Panc1 (cell line): Measurements from ENCODE around the gene SLC6A20. TPM values are rescaled to one million over a fixed set of nuclear protein-coding genes. Genes with fewer than 3 reads are reported as not detected.

Source experiments
- ATAC-seq: fragments of 200-7000 bp; cut with Tn5 transposase; 2 replicates; pipeline ENCODE4 v1.9.1; 2020; ENCODE audit warnings: mild to moderate bottlenecking, moderate library complexity
- Bru-seq: library from RNA; stranded (reverse); fragments of 400-500 nt; gene quantifications from one replicate; lab custom pipeline; 2021; lab: Mats Ljungman, UMichigan
- BruChase-seq, 2 experiments: library from RNA; stranded (reverse); fragments of 400-500 nt; gene quantifications; one replicate each; lab custom pipeline; 2021; lab: Mats Ljungman, UMichigan
- BruUV-seq: library from RNA; stranded (reverse); fragments of 400-500 nt; replicated peaks from 2 replicates; lab custom pipeline; 2021; lab: Mats Ljungman, UMichigan
- CTCF ChIA-PET: fragments of 300-600 bp; sonication (Branson Sonifier 250); formaldehyde crosslinking; loops from one replicate; lab custom pipeline; 2022; ENCODE audit warnings: antibody characterized with exemption; lab: Charles Lee
- POLR2A ChIA-PET: fragments of 300-600 bp; sonication (Branson Sonifier 250); formaldehyde crosslinking; loops from one replicate; lab custom pipeline; 2022; ENCODE audit warnings: antibody characterized with exemption; lab: Charles Lee
- DNase-seq: peaks from one replicate; pipeline ENCODE4 v3.0.0-alpha.2; 2010; ENCODE audit warnings: low read depth, low spot score
- H3K27ac ChIP-seq: 2 replicates; pipeline ENCODE4 v1.5.1; 2011; ENCODE audit warnings: mild to moderate bottlenecking, low read length, inconsistent platforms
- H3K27me3 ChIP-seq: fragments of 200-500 bp; sonication (Bioruptor generic); 2 replicates; pipeline ENCODE4 v1.6.0; 2014; ENCODE audit warnings: low read length, inconsistent platforms; ENCODE audit not compliant: control insufficient read depth, insufficient read depth
- H3K36me3 ChIP-seq: fragments of 200-500 bp; sonication (Bioruptor generic); 2 replicates; pipeline ENCODE4 v1.5.1; 2014; ENCODE audit warnings: inconsistent platforms, mild to moderate bottlenecking, low read length, moderate library complexity; ENCODE audit not compliant: control insufficient read depth, insufficient read depth
- H3K4me1 ChIP-seq: 2 replicates; pipeline ENCODE4 v1.5.1; 2011; ENCODE audit warnings: inconsistent platforms, mild to moderate bottlenecking, low read length, moderate library complexity; ENCODE audit not compliant: control insufficient read depth, insufficient read depth
- H3K4me3 ChIP-seq, 2 experiments: 2 replicates each; pipeline ENCODE4 v1.5.1; 2011 to 2012; ENCODE audit warnings: low read depth in 2 of 2, low read length in 2 of 2, mild to moderate bottlenecking in 2 of 2, inconsistent platforms in 1 of 2, moderate library complexity in 1 of 2
- H3K9me3 ChIP-seq: fragments of 200-500 bp; sonication (Bioruptor generic); 2 replicates; pipeline ENCODE4 v1.5.1; 2014; ENCODE audit warnings: low read depth, mild to moderate bottlenecking, inconsistent platforms, low read length, moderate library complexity; ENCODE audit not compliant: control insufficient read depth, insufficient read depth
- POLR2AphosphoS5 ChIP-seq: IDR thresholded peaks from 2 replicates; pipeline ENCODE4 v1.6.1; 2012; ENCODE audit warnings: mild to moderate bottlenecking, low read depth, low read length, moderate library complexity
- TCF7L2 ChIP-seq: IDR thresholded peaks from 2 replicates; pipeline ENCODE4 v1.6.1; 2011; ENCODE audit warnings: mild to moderate bottlenecking, low read depth, low read length, inconsistent platforms
- in situ Hi-C: cut with HindIII; loops from 2 replicates; pipeline ENCODE4 v1.10.0; 2016; ENCODE audit warnings: low sequenced_read_pairs, low pct_unique_long_range_greater_than_20kb
- intact Hi-C: fragments of 100-400 bp; cut with micrococcal nuclease; formaldehyde crosslinking; loops from one replicate; pipeline ENCODE4 v1.10.0; 2022; ENCODE audit not compliant: unreplicated experiment
- long read RNA-seq: library from polyadenylated mRNA; unstranded; transcript quantifications from one replicate; pipeline ENCODE4 v2.0.0, GENCODE V29; 2021; ENCODE audit not compliant: unreplicated experiment
- polyA plus RNA-seq: library from polyadenylated mRNA; unstranded; fragments of >200 nt; gene quantifications from one replicate; pipeline ENCODE4 v1.2.1, GENCODE V29; 2012; ENCODE audit warnings: missing spikeins; ENCODE audit not compliant: insufficient read length
- total RNA-seq: library from RNA; stranded (reverse); gene quantifications from one replicate; pipeline ENCODE4 v1.2.1, GENCODE V29; 2021; ENCODE audit not compliant: unreplicated experiment
- TF ChIP-seq, protein P1 (sequence below), 2 experiments: IDR thresholded peaks; 2 replicates each; pipeline ENCODE4 v1.6.1; 2011 to 2012; ENCODE audit warnings: low read depth in 2 of 2, control low read depth in 1 of 2, low read length in 1 of 2, mild to moderate bottlenecking in 1 of 2, moderate library complexity in 1 of 2; ENCODE audit not compliant: insufficient read depth in 1 of 2
- TF ChIP-seq, protein P2 (sequence below): fragments of 450-650 bp; IDR thresholded peaks from 2 replicates; pipeline ENCODE4 v1.5.1; 2017; ENCODE audit warnings: mild to moderate bottlenecking

The SLC6A20 gene
- 0.28 TPM for total RNA-seq
- polyA plus RNA-seq, result 0.22 TPM
- Bru-seq, nascent RNA, result percentile 16 among the genes with signal in this experiment
- BruChase-seq, experiment 1, labeled RNA remaining after a 2-hour chase, result percentile 13 among the genes with signal in this experiment
- BruChase-seq, experiment 2, labeled RNA remaining after a 6-hour chase, result percentile 20 among the genes with signal in this experiment
- long read RNA-seq, partial matches to known transcripts, result 1 of 1 reads
- long read RNA-seq, other reads (novel, unspliced or antisense), result 0 of 1 reads

GRCh38 chr3:45795882-45796765 is at the start of gene SLC6A20:
TSS of gene SLC6A20 (minus strand) at chr3:45796536. CDS start at chr3:45796419, 117 bp downstream.
- ATAC-seq (peak; percentile 60), DNase-seq (no peak)
- H3K36me3 ChIP-seq, result no peaks in the 10 kb centered on the region
- POLR2A ChIA-PET, result no interaction called here
- no TSS peak for BruUV-seq
- in situ Hi-C loops, result no loop called here
- intact Hi-C loops, result no loop called here
- peaks cover 7% of the 10 kb centered on the region; the same call in 1 of the 2 replicates for H3K4me1 ChIP-seq
- no peak for TF ChIP-seq TCF7L2
- TF ChIP-seq, protein P1, sequence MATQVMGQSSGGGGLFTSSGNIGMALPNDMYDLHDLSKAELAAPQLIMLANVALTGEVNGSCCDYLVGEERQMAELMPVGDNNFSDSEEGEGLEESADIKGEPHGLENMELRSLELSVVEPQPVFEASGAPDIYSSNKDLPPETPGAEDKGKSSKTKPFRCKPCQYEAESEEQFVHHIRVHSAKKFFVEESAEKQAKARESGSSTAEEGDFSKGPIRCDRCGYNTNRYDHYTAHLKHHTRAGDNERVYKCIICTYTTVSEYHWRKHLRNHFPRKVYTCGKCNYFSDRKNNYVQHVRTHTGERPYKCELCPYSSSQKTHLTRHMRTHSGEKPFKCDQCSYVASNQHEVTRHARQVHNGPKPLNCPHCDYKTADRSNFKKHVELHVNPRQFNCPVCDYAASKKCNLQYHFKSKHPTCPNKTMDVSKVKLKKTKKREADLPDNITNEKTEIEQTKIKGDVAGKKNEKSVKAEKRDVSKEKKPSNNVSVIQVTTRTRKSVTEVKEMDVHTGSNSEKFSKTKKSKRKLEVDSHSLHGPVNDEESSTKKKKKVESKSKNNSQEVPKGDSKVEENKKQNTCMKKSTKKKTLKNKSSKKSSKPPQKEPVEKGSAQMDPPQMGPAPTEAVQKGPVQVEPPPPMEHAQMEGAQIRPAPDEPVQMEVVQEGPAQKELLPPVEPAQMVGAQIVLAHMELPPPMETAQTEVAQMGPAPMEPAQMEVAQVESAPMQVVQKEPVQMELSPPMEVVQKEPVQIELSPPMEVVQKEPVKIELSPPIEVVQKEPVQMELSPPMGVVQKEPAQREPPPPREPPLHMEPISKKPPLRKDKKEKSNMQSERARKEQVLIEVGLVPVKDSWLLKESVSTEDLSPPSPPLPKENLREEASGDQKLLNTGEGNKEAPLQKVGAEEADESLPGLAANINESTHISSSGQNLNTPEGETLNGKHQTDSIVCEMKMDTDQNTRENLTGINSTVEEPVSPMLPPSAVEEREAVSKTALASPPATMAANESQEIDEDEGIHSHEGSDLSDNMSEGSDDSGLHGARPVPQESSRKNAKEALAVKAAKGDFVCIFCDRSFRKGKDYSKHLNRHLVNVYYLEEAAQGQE (IDR thresholded peaks at IDR 0.05; ENCODE audit: insufficient read depth in 1 of 2, low read depth in 2 of 2, low read length in 1 of 2), result no peak
- no peaks in the 10 kb centered on the region for H3K9me3 ChIP-seq
- peak within 1 kb of the TSS; percentile 39 for H3K4me3 ChIP-seq
- H3K27me3 ChIP-seq, result peaks cover 20% of the 10 kb centered on the region
- CTCF ChIA-PET, result no interaction called here
- no peak within 1 kb of the TSS for H3K27ac ChIP-seq

DNA sequence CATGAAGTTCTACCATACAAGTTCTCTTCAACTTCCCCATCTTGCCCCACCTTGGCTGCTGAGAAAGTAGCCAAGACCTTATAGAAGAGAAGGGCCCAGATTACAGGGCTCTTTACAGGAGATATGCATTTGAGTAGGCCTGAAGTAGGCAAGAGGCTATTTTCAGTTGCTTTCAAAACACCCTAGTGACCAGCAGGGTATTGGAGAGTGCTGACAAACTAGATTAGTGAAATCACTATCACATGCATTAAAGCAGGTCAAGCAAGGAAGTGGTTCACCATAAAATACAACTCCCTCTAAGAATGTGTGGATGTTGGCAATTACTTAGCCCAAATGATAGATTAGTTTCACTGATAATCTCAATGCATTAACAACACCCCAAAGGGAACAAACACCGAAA is 48.3 kb upstream of the SLC6A20 start:
- Histone ChIP-seq H3K4me3 (no peak overlapping the region), H3K4me1 (no peaks in the 10 kb centered on the region), H3K27me3 (peaks cover 9% of the 10 kb centered on the region), H3K36me3 (no peaks in the 10 kb centered on the region; the same call in 1 of the 2 replicates), H3K27ac (no peak overlapping the region), H3K9me3 (no peaks in the 10 kb centered on the region)
- DNase-seq (no peak), ATAC-seq (no peak)
- in situ Hi-C loops, result no loop called here
- no TSS peak for BruUV-seq
- ChIA-PET CTCF (no interaction called here), POLR2A (no interaction called here)
- TF ChIP-seq, protein P2, sequence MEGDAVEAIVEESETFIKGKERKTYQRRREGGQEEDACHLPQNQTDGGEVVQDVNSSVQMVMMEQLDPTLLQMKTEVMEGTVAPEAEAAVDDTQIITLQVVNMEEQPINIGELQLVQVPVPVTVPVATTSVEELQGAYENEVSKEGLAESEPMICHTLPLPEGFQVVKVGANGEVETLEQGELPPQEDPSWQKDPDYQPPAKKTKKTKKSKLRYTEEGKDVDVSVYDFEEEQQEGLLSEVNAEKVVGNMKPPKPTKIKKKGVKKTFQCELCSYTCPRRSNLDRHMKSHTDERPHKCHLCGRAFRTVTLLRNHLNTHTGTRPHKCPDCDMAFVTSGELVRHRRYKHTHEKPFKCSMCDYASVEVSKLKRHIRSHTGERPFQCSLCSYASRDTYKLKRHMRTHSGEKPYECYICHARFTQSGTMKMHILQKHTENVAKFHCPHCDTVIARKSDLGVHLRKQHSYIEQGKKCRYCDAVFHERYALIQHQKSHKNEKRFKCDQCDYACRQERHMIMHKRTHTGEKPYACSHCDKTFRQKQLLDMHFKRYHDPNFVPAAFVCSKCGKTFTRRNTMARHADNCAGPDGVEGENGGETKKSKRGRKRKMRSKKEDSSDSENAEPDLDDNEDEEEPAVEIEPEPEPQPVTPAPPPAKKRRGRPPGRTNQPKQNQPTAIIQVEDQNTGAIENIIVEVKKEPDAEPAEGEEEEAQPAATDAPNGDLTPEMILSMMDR, result no peak
- TF ChIP-seq TCF7L2 (no peak), POLR2AphosphoS5 (no peak)
- TF ChIP-seq, protein P1 (IDR thresholded peaks at IDR 0.05; ENCODE audit: insufficient read depth in 1 of 2, low read depth in 2 of 2, low read length in 1 of 2), result no peak
- intact Hi-C loops, result no loop called here
